SU-DHL-6 (cell line): ENCODE measurements around the gene HECTD4.

Source experiments
- H2AFZ ChIP-seq: fragments of 200-600 bp; sonication (generic); 2 replicates; pipeline ENCODE4 v1.6.1; 2014; ENCODE audit warnings: low read depth, mild to moderate bottlenecking, moderate library complexity, mixed read lengths, antibody characterized with exemption, low read length; ENCODE audit not compliant: severe bottlenecking
- H3F3A ChIP-seq: fragments of 200-600 bp; shearing (Covaris generic); 2 replicates; pipeline ENCODE4 v1.6.0; 2016; ENCODE audit warnings: antibody characterized with exemption, mild to moderate bottlenecking; ENCODE audit not compliant: insufficient read depth
- H3K27ac ChIP-seq: fragments of 200-600 bp; sonication (generic); 2 replicates; pipeline ENCODE4 v1.5.1; 2016; ENCODE audit warnings: low read depth, mild to moderate bottlenecking, low read length, moderate library complexity, mixed read lengths
- H3K27me3 ChIP-seq: fragments of 200-600 bp; sonication (generic), shearing (Covaris generic); 2 replicates; pipeline ENCODE4 v1.6.0; 2014; ENCODE audit warnings: mild to moderate bottlenecking, low read length
- H3K36me3 ChIP-seq: fragments of 200-600 bp; sonication (generic); 2 replicates; pipeline ENCODE4 v1.6.1; 2014; ENCODE audit warnings: mild to moderate bottlenecking, low read length, mixed read lengths
- H3K4me2 ChIP-seq: fragments of 300-600, 200-600 bp; shearing (Covaris generic), sonication (generic); 2 replicates; pipeline ENCODE4 v1.6.0; 2014; ENCODE audit warnings: low read length, low read depth, mild to moderate bottlenecking; ENCODE audit not compliant: poor library complexity, severe bottlenecking
- H3K4me3 ChIP-seq: fragments of 200-600 bp; sonication (generic); 2 replicates; pipeline ENCODE4 v1.5.1; 2014; ENCODE audit warnings: antibody characterized with exemption, low read length, mild to moderate bottlenecking, mixed read lengths; ENCODE audit not compliant: insufficient read depth, poor library complexity, severe bottlenecking
- H3K79me2 ChIP-seq: fragments of 200-600 bp; sonication (generic); 2 replicates; pipeline ENCODE4 v1.6.1; 2014; ENCODE audit warnings: mild to moderate bottlenecking, low read length, moderate library complexity; ENCODE audit not compliant: insufficient read depth
- H3K9ac ChIP-seq: fragments of 200-600 bp; sonication (generic); 2 replicates; pipeline ENCODE4 v1.7.0; 2014; ENCODE audit warnings: mild to moderate bottlenecking, low read length
- H3K9me2 ChIP-seq: fragments of 200-600 bp; sonication (generic); replicated peaks from 2 replicates; pipeline ENCODE4 v1.6.1; 2014; ENCODE audit warnings: low read length; ENCODE audit not compliant: insufficient read depth
- H3K9me3 ChIP-seq: fragments of 200-600 bp; sonication (generic); 2 replicates; pipeline ENCODE4 v1.6.1; 2014; ENCODE audit warnings: low read length, mixed read lengths; ENCODE audit not compliant: insufficient read depth
- H4K20me1 ChIP-seq: fragments of 200-600 bp; sonication (generic); 2 replicates; pipeline ENCODE4 v1.6.1; 2014; ENCODE audit warnings: low read depth, mild to moderate bottlenecking, antibody characterized with exemption, low read length, moderate library complexity, mixed read lengths
- CTCF ChIP-seq: fragments of 200-600 bp; sonication (generic); IDR thresholded peaks from one replicate; pipeline ENCODE4 v1.5.1; 2017; ENCODE audit warnings: antibody characterized with exemption, mild to moderate bottlenecking, low read length, moderate library complexity; ENCODE audit not compliant: insufficient read depth, poor library complexity, severe bottlenecking
- EZH2phosphoT487 ChIP-seq: fragments of 200-600 bp; sonication (generic), shearing (Covaris generic); conservative IDR thresholded peaks from 2 replicates; pipeline ENCODE4 v1.6.1; 2018; ENCODE audit warnings: mild to moderate bottlenecking, antibody characterized with exemption, low read length, moderate library complexity, mixed read lengths

HECTD4 gene

DNA sequence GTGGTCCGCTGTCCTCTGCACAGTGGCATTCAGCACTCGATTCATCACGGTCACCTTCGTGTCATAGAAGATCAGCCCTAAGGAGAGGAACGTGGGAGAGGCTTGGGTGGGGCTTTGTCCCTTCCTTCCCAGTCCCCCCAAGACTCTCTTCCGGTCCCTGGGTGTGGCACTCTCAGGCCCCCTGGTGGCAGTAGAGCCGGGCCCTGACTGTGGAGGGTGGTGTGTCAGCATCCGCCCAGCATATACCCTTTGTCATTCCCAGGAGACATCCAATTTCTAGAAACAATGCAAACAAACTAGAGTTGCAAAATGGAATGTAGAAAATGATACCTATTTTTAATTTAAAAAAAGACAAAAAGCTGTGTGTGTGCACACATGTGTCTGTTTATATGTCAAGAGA, 211.9 kb downstream of the HECTD4 start:
- no peaks in the 10 kb centered on the region for H3K27me3 ChIP-seq
- no peak overlapping the region for H3K27ac ChIP-seq
- H3K9me3 ChIP-seq = no peaks in the 10 kb centered on the region
- TF ChIP-seq CTCF (peak; percentile 37), EZH2phosphoT487 (no peak)
- H3K9me2 ChIP-seq = no peaks in the 10 kb centered on the region
- no peak overlapping the region for H3K4me2 ChIP-seq
- H3F3A ChIP-seq = no peaks in the 10 kb centered on the region
- H3K36me3 ChIP-seq = no peaks in the 10 kb centered on the region
- no peak overlapping the region for H3K9ac ChIP-seq
- H2AFZ ChIP-seq = no peak overlapping the region
- no peaks in the 10 kb centered on the region for H4K20me1 ChIP-seq
- H3K4me3 ChIP-seq = no peak overlapping the region
- no peaks in the 10 kb centered on the region for H3K79me2 ChIP-seq

- no peak overlapping the region for H3K27ac ChIP-seq
- no peaks in the 10 kb centered on the region for H3F3A ChIP-seq
- no peaks in the 10 kb centered on the region for H3K27me3 ChIP-seq
Measured at GRCh38 chr12:112169966-112170365, 212.3 kb downstream of the HECTD4 start.

DNA sequence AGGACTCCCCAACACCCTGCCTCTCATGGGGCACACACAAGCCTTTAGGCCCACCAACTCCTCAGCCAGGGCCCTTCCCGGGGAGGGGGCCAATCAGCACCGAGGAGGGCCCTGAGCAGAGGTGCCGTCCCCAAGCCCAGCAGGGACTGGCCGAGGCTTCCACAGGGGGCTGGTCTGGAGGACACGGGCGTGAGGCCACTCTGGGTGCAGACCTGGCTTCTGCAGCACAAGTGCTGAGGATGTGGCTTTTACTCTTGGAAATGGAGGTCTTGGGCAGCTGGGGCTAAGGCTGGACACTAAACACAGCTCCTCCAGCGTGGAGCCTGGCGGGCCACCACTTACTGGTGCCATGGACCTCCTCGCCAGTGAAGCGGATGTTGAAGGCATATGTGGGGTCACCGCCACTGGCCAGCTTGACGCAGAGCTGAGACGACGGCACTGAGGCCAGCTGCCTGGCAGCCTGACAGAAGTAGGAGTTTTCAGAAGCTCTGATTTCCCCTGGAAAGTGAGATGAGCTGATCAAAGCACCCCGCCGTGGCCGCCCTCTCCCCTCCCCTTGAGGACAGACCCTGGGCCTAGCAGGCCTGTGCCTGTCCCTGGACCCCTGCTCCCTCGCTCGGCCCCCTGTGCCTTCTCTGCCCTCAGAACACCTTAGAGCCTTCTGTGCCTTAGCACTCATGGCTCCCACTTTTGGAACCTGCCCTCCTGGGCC, 212.9 kb downstream of the HECTD4 start:
- Histone ChIP-seq H3K36me3 (no peaks in the 10 kb centered on the region), H3K9ac (no peak overlapping the region), H3K9me3 (no peaks in the 10 kb centered on the region), H3K27me3 (no peaks in the 10 kb centered on the region), H3K27ac (no peak overlapping the region), H3K4me2 (no peak overlapping the region), H3K79me2 (no peaks in the 10 kb centered on the region), H2AFZ (no peak overlapping the region), H3K4me3 (no peak overlapping the region), H3K9me2 (no peaks in the 10 kb centered on the region), H4K20me1 (no peaks in the 10 kb centered on the region), H3F3A (no peaks in the 10 kb centered on the region)
- TF ChIP-seq EZH2phosphoT487 (no peak), CTCF (no peak)

More at GRCh38 chr12:112169966-112170365, 212.3 kb downstream of the HECTD4 start:
- TF ChIP-seq EZH2phosphoT487 (no peak), CTCF (no peak)
- Histone ChIP-seq H3K36me3 (no peaks in the 10 kb centered on the region), H3K4me2 (no peak overlapping the region), H3K9ac (no peak overlapping the region), H2AFZ (no peak overlapping the region), H4K20me1 (no peaks in the 10 kb centered on the region), H3K4me3 (no peak overlapping the region), H3K9me3 (no peaks in the 10 kb centered on the region), H3K9me2 (no peaks in the 10 kb centered on the region), H3K79me2 (no peaks in the 10 kb centered on the region)
